ENCODE results near the gene IQCH.
A peak's percentile ranks its signal among the peaks of the same experiment; 100 is the strongest.
"Not testable (repeated sequence)": the region's sequence is repeated elsewhere in the genome, so short reads cannot be mapped to it uniquely, and the experiment has no call there.

IQCH gene

GRCh38 chr15:67358391-67358790, 103.8 kb downstream of the IQCH start:
- DNase-seq = no peak

- peak in 2 of 51 donors; percentile 1 to 2 for DNase-seq
These were observed 104.2 kb downstream of the IQCH start for GRCh38 chr15:67358812-67359211.

- DNase-seq = no peak
These were observed 105.0 kb downstream of the IQCH start for GRCh38 chr15:67359431-67360079.

- no peak for DNase-seq
These were observed 106.5 kb downstream of the IQCH start for GRCh38 chr15:67361100-67361499.

- not testable (repeated sequence) for DNase-seq
These were observed 109.1 kb downstream of the IQCH start for GRCh38 chr15:67363712-67364111.

- no peak for DNase-seq
These were observed 111.4 kb downstream of the IQCH start for GRCh38 chr15:67365994-67366393.

- no peak for DNase-seq
These were observed 112.3 kb downstream of the IQCH start for GRCh38 chr15:67366904-67367303.

- no peak for DNase-seq
These were observed 114.9 kb downstream of the IQCH start for GRCh38 chr15:67369359-67369998.

GRCh38 chr15:67370206-67370954, 115.8 kb downstream of the IQCH start:
- DNase-seq = no peak

GRCh38 chr15:67372543-67372942, 118.0 kb downstream of the IQCH start:
- DNase-seq = no peak

- DNase-seq = no peak
These were observed 118.5 kb downstream of the IQCH start for GRCh38 chr15:67372986-67373675.

GRCh38 chr15:67373971-67374370, 119.4 kb downstream of the IQCH start:
- no peak for DNase-seq

- no peak for DNase-seq
These were observed 124.9 kb downstream of the IQCH start for GRCh38 chr15:67379530-67379929.

GRCh38 chr15:67380921-67381320, 126.3 kb downstream of the IQCH start:
- DNase-seq = no peak

- DNase-seq = no peak
These were observed 126.9 kb downstream of the IQCH start for GRCh38 chr15:67381416-67382045.

- no peak for DNase-seq
These were observed 128.1 kb downstream of the IQCH start for GRCh38 chr15:67382723-67383122.

- no peak for DNase-seq
These were observed 129.3 kb downstream of the IQCH start for GRCh38 chr15:67383899-67384298.

GRCh38 chr15:67384761-67385160, 130.2 kb downstream of the IQCH start:
- DNase-seq = no peak

GRCh38 chr15:67385971-67386370, 131.4 kb downstream of the IQCH start:
- DNase-seq = no peak

- DNase-seq = no peak
These were observed 132.4 kb downstream of the IQCH start for GRCh38 chr15:67386947-67387346.

GRCh38 chr15:67389975-67390374, 135.4 kb downstream of the IQCH start:
- DNase-seq = no peak

All from hypothalamus (tissue), 51 donors.